GM12892 (cell line): ENCODE measurements around the gene SMYD1.

Experiments
- DNase-seq: peaks from one replicate; pipeline ENCODE4 v3.0.0; 2011; ENCODE audit not compliant: insufficient read length
- FAIRE-seq: peaks from 2 replicates; lab custom pipeline; 2011; peaks lifted over from hg19 to GRCh38; lab: Jason Lieb, UNC
- POLR2A ChIP-seq: IDR thresholded peaks from 2 replicates; pipeline ENCODE4 v1.6.1; 2011; ENCODE audit warnings: low read depth, low read length, control low read depth
- POLR2AphosphoS5 ChIP-seq: IDR thresholded peaks from 2 replicates; pipeline ENCODE4 v1.6.1; 2011; ENCODE audit warnings: low read depth, low read length, control low read depth
- TAF1 ChIP-seq: IDR thresholded peaks from 2 replicates; pipeline ENCODE4 v1.6.1; 2011; ENCODE audit warnings: low read depth, mild to moderate bottlenecking, control low read depth, low read length, borderline replicate concordance

SMYD1 gene

DNA sequence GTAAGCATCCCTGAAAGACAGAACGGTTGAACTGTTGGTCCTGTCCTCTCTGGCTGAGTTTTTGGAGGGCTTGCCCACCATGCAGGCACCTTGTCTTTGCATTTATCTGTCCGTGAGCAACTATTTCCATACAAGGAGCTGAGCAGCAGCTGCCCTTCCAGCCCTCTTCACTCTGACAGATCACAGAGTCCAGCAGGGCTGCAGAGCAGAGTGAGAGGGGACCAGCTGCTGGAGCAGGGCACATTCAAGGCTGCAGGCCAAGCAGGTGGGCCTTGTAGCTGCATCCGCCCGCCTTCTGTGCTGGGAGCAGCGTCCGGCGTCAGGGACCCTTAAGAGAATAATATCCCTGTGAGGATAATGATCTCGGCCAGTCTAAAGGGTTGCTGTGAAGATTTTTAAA, 9.5 kb downstream of the SMYD1 start:
- DNase-seq (no peak), FAIRE-seq (no peak)
- no peak for TF ChIP-seq TAF1
- TF ChIP-seq POLR2A, result no peak
- TF ChIP-seq POLR2AphosphoS5, result no peak

DNA sequence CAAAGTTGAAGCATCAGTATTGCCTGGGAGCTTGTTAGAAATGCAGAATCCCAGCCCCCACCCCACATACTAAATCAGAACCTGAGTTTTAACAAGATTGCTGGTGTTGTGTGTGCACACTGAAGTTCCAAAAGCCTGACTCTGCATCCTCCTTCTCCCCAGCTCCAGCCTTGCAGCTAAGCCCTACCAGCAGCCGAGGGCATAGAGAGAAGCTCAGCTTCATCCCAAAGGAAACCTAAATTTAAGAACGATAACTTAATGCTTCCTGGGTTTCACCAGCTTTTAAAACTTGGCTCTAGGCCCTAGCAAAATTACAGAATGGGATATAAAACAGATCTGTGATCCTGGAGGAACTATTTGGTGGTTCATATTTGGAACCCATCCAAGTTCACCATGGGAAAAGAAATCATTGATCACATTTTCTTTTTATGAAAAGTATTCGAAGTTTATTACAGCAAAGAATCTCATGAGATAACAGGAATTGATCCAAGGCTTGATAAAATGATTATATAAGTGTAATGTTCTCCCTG, 11.1 kb downstream of the SMYD1 start:
- DNase-seq (no peak), FAIRE-seq (no peak)
- TF ChIP-seq TAF1 (no peak), POLR2AphosphoS5 (no peak), POLR2A (no peak)

DNA sequence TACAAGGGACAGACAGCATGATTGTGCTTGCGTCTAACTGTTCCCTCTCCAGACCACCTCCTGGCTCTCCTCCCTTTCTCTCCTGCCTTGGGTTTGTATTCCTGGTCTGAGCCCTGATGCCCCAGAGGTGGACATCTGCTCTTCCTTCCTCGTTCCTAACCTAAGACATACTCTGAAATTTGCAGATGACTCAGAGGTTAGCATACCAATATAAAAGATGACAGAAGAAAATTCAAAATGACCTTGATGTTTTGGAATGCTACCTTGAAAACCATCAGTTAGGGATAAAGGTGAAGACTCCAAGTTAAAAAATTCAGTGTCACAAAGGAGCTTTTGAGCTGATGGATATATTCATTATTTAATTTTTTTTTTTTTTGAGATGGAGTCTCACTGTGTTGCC, 12.9 kb downstream of the SMYD1 start:
- no peak for TF ChIP-seq POLR2AphosphoS5
- no peak for TF ChIP-seq TAF1
- no peak for TF ChIP-seq POLR2A
- DNase-seq (no peak), FAIRE-seq (no peak)

- TF ChIP-seq POLR2AphosphoS5 (no peak), TAF1 (no peak), POLR2A (no peak)
- FAIRE-seq, result no peak
- DNase-seq, result no peak
Measured at GRCh38 chr2:88081924-88082608, 14.4 kb downstream of the SMYD1 start.

DNA sequence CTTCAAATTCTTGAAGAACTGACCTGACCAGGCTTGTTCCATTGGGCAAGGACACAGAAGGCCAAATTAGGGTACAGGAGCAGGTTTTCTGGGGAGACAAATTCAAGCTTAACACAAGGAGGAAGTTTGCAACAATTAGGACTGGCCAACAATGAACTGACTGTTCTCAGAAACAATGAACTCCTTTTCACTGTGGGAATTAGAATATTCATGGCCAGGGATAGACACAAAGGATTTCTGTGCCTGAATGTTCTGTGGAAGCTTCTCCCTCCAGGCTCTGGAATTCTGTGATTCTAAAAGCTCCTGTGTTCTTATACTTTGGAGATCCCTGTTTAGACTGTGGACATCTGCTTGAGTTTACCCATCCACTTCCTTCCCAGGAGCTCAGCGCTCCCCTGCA, 15.2 kb downstream of the SMYD1 start:
- TF ChIP-seq POLR2A (no peak), TAF1 (no peak), POLR2AphosphoS5 (no peak)
- DNase-seq (no peak), FAIRE-seq (no peak)

DNA sequence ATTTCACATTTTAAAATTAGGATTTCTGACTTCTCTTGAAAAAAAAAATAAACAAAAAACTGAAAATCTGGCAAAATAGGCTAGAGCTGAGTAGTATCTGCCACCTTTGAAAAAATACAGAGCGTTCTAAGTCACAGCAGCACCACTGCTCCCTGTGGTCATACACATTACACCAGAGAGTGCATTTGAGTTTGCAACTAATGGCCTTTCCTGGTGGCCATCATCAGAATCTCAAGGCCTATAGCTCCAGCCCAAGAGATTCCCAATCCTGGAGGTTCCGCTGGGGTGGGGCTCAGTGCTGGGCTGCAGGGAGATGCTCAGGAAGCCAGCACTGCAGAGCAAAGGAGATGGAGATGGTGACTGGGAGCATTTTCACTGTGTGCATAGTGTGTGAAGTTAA, 17.5 kb downstream of the SMYD1 start:
- DNase-seq (no peak), FAIRE-seq (no peak)
- no peak for TF ChIP-seq POLR2AphosphoS5
- TF ChIP-seq POLR2A, result no peak
- no peak for TF ChIP-seq TAF1

DNA sequence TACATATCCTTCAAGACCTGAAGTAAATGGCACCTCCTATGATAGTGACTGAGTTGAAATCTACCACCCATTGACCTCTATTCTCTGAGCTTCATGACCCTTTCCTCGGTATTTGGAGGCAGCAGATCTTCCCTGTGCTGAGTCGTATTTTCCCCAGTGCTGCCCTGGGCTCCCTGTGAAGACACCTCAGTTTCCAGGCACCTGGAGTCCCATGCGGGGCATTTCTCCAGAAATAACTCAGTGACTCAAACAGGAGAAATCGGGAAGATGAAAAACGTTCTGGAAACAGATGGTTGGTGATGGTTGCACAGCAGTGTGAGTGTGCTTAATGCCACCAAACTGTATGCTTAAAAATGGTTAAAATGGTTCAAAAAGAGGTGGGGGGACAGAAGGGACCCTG, 18.0 kb downstream of the SMYD1 start:
- no peak for FAIRE-seq
- TF ChIP-seq TAF1 (no peak), POLR2AphosphoS5 (no peak), POLR2A (no peak)

DNA sequence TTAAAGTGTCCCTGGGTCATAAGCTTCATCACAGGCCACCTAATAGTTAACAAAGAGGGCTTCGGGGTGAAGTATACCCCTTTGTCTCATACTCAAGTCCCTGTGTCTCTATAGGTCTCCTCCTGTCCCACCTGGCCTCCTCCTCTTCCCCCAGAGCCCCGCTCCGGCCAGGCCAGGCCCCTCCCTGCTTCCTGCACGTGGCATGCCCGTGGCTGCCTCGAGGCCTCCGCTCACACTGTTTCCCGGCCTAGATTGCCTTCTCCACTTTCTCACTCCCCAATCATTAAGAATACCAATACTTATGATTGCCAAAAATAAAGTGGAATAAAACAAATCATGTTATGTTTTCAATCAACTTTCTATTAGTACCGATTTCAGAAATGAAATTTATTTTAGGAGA, 18.8 kb downstream of the SMYD1 start:
- DNase-seq, result no peak
- no peak for FAIRE-seq
- TF ChIP-seq TAF1, result no peak
- no peak for TF ChIP-seq POLR2AphosphoS5
- TF ChIP-seq POLR2A, result no peak

More for the DNA sequence above, 18.0 kb downstream of the SMYD1 start:
- no peak for DNase-seq

- DNase-seq (no peak), FAIRE-seq (no peak)
- no peak for TF ChIP-seq POLR2A
- no peak for TF ChIP-seq TAF1
- no peak for TF ChIP-seq POLR2AphosphoS5
Measured at GRCh38 chr2:88087073-88087472, 19.4 kb downstream of the SMYD1 start.

DNA sequence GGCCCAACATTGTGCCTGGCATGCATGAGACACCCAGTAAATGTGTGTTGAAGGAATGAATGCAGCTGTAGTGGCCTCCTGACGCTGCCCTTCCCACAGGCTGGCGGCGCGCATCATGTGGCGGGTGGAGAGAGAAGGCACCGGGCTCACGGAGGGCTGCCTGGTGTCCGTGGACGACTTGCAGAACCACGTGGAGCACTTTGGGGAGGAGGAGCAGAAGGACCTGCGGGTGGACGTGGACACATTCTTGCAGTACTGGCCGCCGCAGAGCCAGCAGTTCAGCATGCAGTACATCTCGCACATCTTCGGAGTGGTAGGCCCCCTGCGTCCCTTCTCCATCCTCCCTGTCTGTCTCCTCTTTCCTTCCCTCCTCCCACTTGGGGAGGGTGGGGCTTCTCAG, 20.1 kb downstream of the SMYD1 start:
- FAIRE-seq (no peak), DNase-seq (no peak)
- no peak for TF ChIP-seq TAF1
- no peak for TF ChIP-seq POLR2A
- TF ChIP-seq POLR2AphosphoS5, result no peak

DNA sequence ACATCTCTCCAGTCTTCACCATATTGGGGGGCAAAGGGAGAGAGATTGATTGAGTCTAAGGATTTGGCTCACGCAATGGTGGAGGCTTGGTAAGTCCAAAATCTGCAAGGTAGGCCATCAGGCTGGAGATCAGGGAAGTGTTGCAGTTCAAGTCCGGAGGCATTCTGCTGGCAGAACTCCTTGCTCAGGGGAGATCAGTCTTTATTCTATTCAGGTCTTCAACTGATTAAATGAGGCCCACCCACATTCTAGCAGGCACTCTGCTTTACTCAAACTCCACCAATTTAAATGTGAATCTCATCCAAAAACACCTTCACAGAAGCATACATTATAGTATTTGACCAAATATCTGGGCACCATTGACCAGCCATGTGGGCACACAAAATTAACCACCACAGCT, 21.4 kb downstream of the SMYD1 start:
- FAIRE-seq (no peak), DNase-seq (no peak)
- TF ChIP-seq TAF1 (no peak), POLR2A (no peak), POLR2AphosphoS5 (no peak)

- FAIRE-seq (no peak), DNase-seq (no peak)
- no peak for TF ChIP-seq POLR2AphosphoS5
- no peak for TF ChIP-seq TAF1
- TF ChIP-seq POLR2A, result no peak
Measured at GRCh38 chr2:88090446-88091283, 23.0 kb downstream of the SMYD1 start.
